Measurements from ENCODE around the gene MINPP1. TPM values are rescaled to one million over a fixed set of nuclear protein-coding genes. Genes with fewer than 3 reads are reported as not detected.

Gene MINPP1
- total RNA-seq, 1 donor from 2014 or later: 7.3 TPM

DNA sequence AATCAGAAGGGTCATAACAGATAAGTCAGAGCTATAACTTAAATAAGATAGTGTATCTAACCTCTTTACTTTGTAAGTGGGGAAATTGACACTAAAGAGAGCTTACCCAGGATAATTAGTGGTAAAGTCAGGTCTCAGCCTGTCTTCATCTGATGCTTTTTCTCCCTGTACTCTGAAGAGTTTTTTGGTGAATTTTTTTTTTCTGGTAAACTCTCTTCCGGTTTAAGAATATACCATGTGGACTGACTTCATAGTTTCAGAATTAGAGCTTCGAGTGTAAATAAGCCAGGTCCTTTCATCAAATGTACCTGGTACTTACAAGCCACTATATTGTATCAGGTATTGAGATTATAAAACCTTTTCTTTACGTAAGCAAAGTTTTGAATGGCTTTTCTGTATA, 6.8 kb downstream of the MINPP1 start:
- intact Hi-C loops (cut with DNase I): no loop called here
- DNase-seq (ENCODE audit: low spot score): no peak

DNA sequence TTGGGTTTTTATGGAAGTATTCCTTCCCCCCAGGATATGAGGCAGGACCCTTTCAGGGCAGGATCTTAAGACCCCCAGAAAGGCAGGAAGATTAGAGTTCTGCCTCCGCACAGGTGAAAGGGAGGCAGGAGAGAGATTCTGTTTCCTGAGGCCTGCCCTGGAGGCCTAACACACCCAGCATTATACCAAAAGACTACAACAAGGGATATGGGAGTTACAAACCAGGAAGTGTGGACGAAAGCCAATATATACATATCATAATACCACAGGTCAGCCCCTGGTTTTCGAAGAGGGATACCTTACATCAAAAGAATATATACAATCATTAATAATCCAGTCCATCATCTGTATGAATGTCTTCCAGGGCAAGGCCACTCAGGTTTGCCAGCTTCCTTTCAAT, 14.2 kb downstream of the MINPP1 start:
- intact Hi-C loops (cut with DNase I): no loop called here
- DNase-seq (ENCODE audit: low spot score): no peak

DNA sequence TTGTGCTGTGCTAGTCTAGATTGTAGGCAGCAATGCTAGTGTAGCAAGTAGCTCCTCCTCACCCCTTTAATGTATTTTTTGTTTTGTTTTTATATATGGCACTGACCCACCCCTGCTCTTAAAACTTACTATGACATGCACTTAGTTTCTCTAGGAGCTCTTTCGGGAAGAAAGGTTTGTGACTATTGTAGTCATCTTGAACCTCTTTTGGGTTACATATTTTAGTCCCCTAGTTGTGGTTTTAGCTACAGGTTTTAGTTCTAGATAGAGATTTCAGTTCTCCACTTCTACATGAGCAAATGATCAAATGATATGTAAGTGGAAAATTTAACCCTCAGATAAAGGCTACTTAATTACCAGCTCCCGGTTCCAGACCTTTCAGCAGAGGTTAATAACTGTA, 14.9 kb downstream of the MINPP1 start:
- no peak for DNase-seq (ENCODE audit: low spot score)
- intact Hi-C loops (cut with DNase I): no loop called here

DNA sequence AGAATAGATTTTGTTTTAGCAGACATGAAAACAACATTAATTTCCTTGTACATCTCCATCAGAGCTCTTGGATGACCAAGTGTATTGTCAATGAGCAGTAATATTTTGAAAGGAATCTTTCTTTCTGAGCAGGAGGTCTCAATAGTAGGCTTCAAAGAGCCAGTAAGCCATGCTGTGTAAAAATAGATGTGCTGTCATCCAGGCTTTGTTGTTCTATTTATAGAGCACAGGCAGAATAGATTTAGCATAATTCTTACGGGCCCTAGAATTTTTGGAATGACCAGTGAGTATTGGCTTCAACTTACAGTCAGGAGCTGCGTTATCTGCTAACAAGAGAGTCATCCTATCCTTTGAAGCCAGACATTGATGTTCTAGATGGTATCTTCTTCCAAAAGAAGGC, 19.0 kb downstream of the MINPP1 start:
- no peak for DNase-seq (ENCODE audit: low spot score)
- intact Hi-C loops (cut with DNase I): no loop called here

DNA sequence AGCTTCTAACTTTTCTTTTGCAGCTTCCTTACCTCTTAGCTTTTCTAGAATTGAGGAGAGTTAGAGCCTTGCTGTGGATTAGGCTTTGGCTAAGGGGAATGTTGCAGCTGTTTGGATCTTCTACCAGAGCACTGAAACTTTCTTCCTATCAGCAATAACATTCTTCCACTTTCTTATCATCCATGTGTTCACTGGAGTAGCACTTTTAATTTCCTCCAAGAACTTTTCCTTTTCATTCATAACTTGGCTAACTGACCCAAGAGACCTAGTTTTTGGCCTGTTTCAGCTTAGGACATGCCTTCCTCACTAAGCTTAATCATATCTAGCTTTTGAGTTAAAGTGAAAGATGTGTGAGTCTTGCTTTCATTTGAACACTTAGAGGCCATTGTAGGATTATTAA, 19.6 kb downstream of the MINPP1 start:
- intact Hi-C loops (cut with DNase I): no loop called here
- no peak for DNase-seq (ENCODE audit: low spot score)

DNA sequence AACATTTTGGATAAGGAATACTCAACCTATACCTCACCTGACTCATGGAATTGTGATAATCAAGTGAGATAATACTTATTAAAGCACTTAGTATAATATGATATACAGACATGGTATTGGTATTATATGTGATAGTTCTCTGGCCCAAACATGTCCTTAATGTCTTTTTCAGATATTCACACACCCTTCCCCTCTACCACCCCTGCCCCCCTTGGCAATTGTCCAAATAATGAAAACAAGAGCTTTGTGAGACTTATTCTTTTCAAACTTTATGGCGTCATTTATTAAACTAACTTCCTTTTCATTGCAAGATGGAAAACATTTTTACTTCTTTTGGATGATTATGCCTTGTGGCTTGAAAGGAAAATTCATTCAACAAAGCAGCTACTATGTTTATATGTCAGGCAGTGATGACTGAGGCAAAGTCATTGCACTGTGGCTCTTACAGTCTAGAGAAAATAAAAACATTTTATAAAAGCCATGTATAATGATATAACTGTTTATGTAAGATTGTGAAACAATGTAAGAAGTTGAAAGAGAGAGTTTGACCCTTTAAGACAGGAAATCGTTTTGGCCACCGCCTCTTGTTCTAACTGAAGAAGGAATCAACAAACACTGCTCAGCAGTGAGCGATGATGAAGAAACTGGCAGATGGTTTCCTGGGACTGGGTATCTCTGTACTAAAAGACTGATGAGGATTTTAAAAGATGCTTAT, 27.4 kb downstream of the MINPP1 start:
- no peak for DNase-seq (ENCODE audit: low spot score)
- intact Hi-C loops (cut with DNase I): loop anchor here (10.0 kb wide), 1 partner anchor 123 kb away; the partner anchor contains the start of gene PAPSS2

DNA sequence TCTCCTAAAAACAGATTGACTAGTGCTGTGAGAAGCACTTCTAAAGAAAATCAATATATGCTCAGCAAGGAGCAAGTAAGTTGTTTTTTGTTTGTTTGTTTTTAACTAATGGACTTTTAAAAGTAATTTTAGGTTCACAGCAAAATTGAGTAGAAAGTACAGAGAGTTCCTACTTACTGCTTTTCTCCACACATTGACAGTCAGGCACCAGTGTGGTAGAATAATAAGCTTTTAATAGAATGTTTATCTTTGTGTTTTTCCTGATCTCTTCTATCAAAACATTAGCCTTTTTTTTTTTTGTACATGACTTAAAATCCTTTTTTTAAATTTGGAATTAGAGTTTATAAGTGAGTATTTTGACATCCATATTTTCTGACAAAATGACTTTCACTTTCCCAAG, 28.0 kb downstream of the MINPP1 start:
- intact Hi-C loops (cut with DNase I): loop anchor here (10.0 kb wide), 1 partner anchor 122 kb away; the partner anchor contains the start of gene PAPSS2
- no peak for DNase-seq (ENCODE audit: low spot score)

DNA sequence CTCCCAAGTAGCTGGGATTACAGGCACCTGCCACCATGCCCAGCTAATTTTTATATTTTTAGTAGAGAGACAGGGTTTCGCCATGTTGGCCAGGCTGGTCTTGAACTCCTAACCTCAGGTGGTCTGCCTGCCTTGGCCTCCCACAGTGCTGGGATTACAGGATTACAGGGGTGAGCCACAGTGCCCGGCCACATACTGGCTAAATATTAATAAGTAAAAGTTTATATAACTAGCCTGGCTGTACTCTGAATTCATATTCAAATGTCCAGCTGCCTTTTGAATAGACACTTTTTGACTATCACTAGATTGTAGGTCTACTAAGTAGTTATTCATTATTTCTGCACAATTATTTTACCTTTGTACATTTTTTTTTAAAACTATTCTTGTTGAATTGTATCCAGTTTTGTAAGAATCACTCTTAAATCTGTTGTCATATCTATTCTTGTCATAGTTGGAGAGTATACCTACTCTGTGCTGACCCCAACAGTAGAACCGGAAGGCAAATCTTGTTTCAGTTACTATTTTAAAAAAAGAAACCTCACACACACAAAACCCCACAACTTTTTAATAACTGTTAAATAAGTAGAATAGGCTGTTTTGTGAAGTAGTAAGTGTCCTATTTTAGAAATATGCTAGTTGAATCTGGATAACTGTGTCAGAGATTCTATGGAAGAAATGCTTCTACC, 29.6 kb downstream of the MINPP1 start:
- DNase-seq (ENCODE audit: low spot score): no peak
- intact Hi-C loops (cut with DNase I): loop anchor here (10.0 kb wide), 1 partner anchor 120 kb away; the partner anchor contains the start of gene PAPSS2

DNA sequence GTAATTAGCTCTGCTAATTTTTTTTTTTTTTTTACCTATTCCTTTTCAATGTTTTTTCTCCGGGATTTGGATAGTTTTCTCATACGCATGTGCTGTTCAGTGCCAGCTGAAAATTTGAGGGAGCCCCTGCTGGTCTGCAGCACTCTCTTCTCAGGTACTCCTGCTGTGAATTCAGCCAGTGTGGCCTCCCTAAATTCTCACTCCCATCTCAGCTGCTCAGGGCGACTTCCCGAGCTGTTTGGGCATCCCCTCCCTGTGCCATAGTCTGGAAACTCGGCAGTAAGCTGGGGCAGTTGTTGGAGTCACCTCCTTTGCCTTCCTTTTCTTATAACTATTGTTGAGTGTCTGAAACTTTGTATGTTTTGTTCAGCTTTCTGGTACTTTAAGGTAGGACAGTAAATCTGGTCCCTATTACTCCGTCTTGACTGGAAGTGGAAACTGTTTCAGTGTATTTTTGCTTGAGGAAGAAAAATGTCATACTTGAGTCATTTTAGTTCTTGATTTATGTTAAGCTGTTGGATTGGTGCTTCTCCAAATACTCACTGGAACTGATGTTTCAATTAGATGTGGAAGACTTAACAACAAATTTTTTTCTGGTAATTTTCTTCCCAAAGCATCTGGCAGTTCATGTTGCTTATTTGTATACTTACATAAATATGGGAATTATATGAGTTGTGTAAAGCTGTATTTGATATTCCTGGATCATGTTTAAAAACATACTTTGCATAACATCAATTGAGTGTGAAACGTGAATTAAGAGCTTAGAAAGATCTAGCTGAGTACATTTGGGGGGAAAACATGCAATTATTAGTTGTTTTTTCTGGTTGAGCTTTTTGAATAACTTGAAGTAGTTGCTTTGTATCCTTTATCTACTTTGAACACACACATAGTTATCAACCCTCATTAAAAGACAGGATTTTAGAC, 33.7 kb downstream of the MINPP1 start:
- intact Hi-C loops (cut with DNase I): loop anchor here (5.0 to 10.0 kb wide), 2 partner anchors 116 to 199 kb away; partner anchors contain the start of gene PAPSS2

DNA sequence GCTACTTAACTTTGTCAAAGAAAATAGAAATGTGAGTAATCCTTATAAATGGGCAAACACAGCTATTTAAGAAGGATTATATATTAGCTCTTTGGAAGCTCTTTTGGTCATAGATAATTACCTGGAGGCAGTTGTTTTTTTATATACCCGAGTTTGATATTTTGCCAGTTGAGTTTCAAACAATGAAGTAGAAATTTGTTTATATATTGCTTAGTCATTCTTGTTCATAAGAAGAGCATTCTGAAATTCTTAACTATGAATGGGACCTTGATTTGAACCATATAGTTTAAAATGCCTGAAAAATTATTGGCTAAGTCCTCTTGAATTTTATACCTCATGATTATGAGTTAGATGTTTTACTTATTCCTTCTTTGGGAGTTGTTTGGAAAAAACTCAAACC, 36.4 kb downstream of the MINPP1 start:
- no peak for DNase-seq (ENCODE audit: low spot score)
- intact Hi-C loops (cut with DNase I): no loop called here

More for the DNA sequence above, 33.7 kb downstream of the MINPP1 start:
- DNase-seq (ENCODE audit: low spot score): no peak

DNA sequence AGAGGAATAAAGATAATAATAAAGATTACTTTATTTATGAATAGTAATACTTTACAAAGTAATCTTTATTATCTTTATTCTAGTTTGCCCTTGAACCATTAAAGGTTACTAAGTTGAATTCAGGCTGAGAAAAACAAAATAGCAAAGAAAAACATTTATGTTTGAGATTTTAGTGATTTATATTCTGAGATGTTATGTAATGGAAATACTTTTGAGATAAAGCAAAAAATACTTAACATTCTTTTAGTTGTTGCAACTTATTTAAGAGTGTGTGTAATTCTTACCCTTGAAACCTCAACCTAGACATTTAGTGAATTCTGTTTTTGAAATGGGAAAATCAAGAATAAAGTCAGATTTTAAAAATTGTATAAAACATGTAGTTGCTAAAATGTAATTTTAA, 40.0 kb downstream of the MINPP1 start:
- intact Hi-C loops (cut with DNase I): no loop called here

DNA sequence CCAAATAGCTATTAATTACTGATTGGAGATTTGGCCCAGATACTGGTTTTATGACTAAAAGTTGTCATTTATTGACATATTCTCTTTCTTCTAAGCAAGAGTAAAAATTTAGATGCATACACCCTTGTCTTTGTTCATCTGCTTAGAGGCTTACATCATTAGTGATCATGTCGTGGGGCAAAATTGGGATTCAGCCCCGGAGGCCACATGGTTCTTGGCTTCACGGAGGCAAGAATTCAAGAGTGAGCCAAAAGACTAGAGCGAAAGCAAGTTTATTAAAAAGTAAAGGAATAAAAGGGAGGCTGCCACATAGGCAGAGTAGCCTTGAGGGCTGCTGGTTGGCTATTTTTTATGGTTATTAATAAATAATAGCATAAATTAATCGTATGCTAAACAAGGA, 41.1 kb downstream of the MINPP1 start:
- intact Hi-C loops (cut with DNase I): no loop called here

More for the DNA sequence above, 40.0 kb downstream of the MINPP1 start:
- DNase-seq (ENCODE audit: low spot score): no peak

DNA sequence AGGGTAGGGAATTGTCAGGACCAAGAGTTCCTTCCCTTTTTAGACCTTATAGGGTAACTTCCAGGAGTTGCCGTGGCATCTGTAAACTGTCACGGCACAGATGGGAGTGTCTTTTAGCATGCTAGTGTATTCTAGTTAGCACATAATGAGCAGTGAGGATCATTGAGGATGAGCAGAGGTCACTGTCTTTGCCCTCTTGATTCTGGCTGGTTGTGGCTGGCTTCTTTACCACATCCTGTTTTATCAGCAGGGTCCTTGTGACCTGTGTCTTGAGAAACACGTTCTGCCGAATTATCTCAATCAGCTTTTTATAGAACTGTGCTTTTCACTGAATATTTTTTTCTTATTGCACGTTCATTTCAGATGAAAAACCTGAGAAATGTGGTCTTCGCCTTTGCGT, 41.5 kb downstream of the MINPP1 start:
- DNase-seq (ENCODE audit: low spot score): no peak
- intact Hi-C loops (cut with DNase I): no loop called here

More for the DNA sequence above, 41.1 kb downstream of the MINPP1 start:
- no peak for DNase-seq (ENCODE audit: low spot score)

DNA sequence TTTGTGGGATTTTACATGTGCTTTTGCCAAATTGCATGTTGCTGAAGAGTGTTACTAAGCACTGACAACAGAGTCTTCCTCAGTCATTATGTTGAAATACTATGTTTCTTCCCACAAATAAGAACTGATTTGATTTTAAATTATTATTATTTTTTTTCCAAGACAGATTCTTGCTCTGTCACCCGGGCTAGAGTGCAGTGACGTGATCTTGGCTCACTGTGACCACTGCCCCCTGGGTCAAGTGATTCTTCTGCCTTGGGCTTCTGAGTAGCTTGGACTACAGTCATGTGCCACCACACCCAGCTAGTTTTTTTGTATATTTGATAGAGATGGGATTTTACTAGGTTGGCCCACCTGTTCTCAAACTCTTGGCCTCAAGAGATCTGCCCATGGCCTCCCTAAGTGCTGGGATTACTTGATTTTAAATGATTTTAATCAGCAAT, 42.3 kb downstream of the MINPP1 start:
- no peak for DNase-seq (ENCODE audit: low spot score)
- intact Hi-C loops (cut with DNase I): no loop called here

DNA sequence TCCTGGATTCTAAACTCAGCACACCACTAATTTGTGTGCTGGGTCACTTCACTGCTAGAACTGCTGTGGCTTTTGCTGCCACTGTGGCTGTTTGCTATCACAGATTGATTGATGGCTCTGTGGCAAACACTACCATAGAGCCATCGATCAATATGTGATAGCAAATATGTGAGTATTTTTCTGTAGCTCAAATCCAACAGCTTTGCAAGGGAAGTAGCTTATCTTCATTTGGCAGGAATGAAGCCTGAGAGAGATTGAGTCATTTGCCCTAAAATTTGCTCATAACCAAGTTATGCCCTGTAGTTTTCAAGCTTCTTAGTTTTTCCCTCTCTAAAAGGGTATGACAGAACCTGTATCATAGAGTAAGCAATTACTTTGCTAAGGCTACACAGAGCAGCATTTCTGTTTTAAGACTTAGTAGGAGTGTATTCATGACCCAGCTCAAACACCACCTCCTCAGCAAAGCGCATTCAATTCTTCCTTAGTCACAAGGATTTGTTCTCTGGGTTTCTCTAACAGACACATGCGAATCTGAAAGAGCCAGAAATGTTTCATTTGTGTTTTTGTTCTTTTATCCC, 43.1 kb downstream of the MINPP1 start:
- DNase-seq (ENCODE audit: low spot score): no peak
- intact Hi-C loops (cut with DNase I): no loop called here

DNA sequence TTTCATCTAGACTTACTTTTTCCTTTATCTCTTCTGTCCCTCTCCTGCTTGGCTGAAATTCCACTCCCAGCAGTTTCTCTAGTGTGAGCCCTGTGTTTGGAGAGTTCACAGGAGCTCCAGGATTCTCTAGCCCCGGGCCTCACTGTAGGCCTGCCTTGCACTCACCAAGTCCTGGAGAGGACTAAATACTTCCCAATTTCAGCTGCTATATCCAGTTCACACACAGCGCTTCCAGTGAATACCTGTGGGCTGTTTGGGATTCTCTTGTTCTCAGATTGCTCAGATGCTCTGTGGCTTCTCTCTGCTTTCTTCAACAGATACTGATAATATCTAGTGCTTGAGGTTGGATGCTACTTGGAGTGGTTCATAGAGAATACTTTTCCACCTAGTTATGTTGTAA, 46.0 kb downstream of the MINPP1 start:
- DNase-seq (ENCODE audit: low spot score): no peak
- intact Hi-C loops (cut with DNase I): no loop called here

DNA sequence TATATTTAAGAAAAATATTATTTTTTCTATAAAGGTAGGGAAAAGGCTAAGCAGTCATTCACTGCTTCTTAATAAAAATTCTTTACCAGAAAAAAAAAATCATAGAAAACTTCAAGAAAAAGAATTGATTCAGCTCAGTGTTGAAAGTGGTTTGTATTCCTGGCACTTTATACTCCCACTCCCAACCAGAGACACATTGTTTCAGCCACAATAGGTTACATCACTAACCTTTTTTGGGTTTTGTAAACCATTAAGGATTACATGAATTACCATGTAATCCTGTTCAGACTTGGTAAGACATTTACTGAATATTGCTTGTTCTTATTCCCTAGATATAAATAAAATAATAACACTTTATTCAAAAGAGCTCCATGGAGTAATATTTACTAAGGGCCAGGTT, 46.6 kb downstream of the MINPP1 start:
- DNase-seq (ENCODE audit: low spot score): no peak

DNA sequence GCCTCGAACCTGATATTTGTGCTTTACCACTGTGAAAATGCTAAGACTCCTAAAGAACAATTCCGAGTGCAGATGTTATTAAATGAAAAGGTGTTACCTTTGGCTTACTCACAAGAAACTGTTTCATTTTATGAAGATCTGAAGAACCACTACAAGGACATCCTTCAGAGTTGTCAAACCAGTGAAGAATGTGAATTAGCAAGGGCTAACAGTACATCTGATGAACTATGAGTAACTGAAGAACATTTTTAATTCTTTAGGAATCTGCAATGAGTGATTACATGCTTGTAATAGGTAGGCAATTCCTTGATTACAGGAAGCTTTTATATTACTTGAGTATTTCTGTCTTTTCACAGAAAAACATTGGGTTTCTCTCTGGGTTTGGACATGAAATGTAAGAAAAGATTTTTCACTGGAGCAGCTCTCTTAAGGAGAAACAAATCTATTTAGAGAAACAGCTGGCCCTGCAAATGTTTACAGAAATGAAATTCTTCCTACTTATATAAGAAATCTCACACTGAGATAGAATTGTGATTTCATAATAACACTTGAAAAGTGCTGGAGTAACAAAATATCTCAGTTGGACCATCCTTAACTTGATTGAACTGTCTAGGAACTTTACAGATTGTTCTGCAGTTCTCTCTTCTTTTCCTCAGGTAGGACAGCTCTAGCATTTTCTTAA, 47.7 kb downstream of the MINPP1 start:
- no peak for DNase-seq (ENCODE audit: low spot score)
- intact Hi-C loops (cut with DNase I): no loop called here

More for the DNA sequence above, 46.6 kb downstream of the MINPP1 start:
- intact Hi-C loops (cut with DNase I): no loop called here

DNA sequence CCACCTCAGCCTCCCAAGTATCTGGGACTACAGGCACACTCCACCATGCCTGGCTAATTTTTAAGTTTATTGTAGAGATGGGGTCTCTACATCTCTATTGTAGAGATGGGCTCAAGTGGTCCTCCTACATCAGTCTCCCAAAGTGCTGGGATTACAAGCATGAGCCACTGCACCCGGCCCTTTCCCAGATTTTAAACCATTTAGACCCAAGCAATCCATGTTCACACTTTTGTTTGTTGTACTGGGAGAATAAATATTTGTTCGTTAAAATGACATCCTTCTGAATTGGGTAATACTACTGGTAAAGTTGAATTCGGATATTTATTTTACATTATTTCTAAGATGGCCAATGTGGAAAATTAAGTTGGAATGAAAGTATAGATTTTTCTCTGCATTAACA, 52.7 kb downstream of the MINPP1 start:
- intact Hi-C loops (cut with DNase I): no loop called here
- no peak for DNase-seq (ENCODE audit: low spot score)

Data from cardiac septum (tissue), 1 donor.